ENCODE results near the gene PFKP. TPM values are rescaled to one million over a fixed set of nuclear protein-coding genes. Genes with fewer than 3 reads are reported as not detected.

PFKP gene
- total RNA-seq, 4 donors from 2014 or later: 22.4 to 45.4 (median 29.1) TPM

GRCh38 chr10:3096149-3096548, 28.8 kb downstream of the PFKP start:
- Histone ChIP-seq H3K9me3 (no peaks in the 10 kb centered on the region), H3K27ac (peak overlapping the region in 2 of 4 donors; percentile 76 to 78), H3K4me1 (peaks cover 0 to 26% (median 9%) of the 10 kb centered on the region in 4 donors), H3K36me3 (no peaks in the 10 kb centered on the region), H3K4me3 (no peak overlapping the region), H3K27me3 (no peaks in the 10 kb centered on the region)
- 77% methylated on average over 16 of the region's 16 CpGs for WGBS, 2 donors
- DNase-seq (ENCODE audit: low spot score in 2 of 2): no peak
- TF ChIP-seq POLR2A (IDR thresholded peaks at IDR 0.05) (no peak), EP300 (IDR thresholded peaks at IDR 0.05) (no peak)
- TF ChIP-seq, protein P1, sequence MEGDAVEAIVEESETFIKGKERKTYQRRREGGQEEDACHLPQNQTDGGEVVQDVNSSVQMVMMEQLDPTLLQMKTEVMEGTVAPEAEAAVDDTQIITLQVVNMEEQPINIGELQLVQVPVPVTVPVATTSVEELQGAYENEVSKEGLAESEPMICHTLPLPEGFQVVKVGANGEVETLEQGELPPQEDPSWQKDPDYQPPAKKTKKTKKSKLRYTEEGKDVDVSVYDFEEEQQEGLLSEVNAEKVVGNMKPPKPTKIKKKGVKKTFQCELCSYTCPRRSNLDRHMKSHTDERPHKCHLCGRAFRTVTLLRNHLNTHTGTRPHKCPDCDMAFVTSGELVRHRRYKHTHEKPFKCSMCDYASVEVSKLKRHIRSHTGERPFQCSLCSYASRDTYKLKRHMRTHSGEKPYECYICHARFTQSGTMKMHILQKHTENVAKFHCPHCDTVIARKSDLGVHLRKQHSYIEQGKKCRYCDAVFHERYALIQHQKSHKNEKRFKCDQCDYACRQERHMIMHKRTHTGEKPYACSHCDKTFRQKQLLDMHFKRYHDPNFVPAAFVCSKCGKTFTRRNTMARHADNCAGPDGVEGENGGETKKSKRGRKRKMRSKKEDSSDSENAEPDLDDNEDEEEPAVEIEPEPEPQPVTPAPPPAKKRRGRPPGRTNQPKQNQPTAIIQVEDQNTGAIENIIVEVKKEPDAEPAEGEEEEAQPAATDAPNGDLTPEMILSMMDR (IDR thresholded peaks at IDR 0.05): no peak

- H3K4me1 ChIP-seq: peaks cover 0 to 24% (median 9%) of the 10 kb centered on the region in 4 donors
- DNase-seq (ENCODE audit: low spot score in 2 of 2): no peak
- no peaks in the 10 kb centered on the region for H3K27me3 ChIP-seq
- 87% methylated on average over 9 of the region's 9 CpGs for WGBS, 2 donors
- no peak overlapping the region for H3K4me3 ChIP-seq
- H3K27ac ChIP-seq: no peak overlapping the region
- no peak for TF ChIP-seq POLR2A (IDR thresholded peaks at IDR 0.05)
- TF ChIP-seq EP300 (IDR thresholded peaks at IDR 0.05): no peak
- TF ChIP-seq, protein P1 (IDR thresholded peaks at IDR 0.05): no peak
- no peaks in the 10 kb centered on the region for H3K36me3 ChIP-seq
- H3K9me3 ChIP-seq: no peaks in the 10 kb centered on the region
Observed at GRCh38 chr10:3097160-3097559, 29.8 kb downstream of the PFKP start.

- H3K36me3 ChIP-seq: peaks cover 0 to 8% (median 0%) of the 10 kb centered on the region in 3 donors
- H3K4me1 ChIP-seq: peaks cover 0 to 24% (median 9%) of the 10 kb centered on the region in 4 donors
- no peak for DNase-seq (ENCODE audit: low spot score in 2 of 2)
- TF ChIP-seq, protein P1 (IDR thresholded peaks at IDR 0.05): no peak
- TF ChIP-seq POLR2A (IDR thresholded peaks at IDR 0.05) (no peak), EP300 (IDR thresholded peaks at IDR 0.05) (no peak)
- WGBS, 2 donors: 71 to 78% methylated on average over 10 to 11 of the region's 11 CpGs
- no peak overlapping the region for H3K4me3 ChIP-seq
- H3K9me3 ChIP-seq: no peaks in the 10 kb centered on the region
- no peak overlapping the region for H3K27ac ChIP-seq
- no peaks in the 10 kb centered on the region for H3K27me3 ChIP-seq
Observed at GRCh38 chr10:3098689-3099088, 31.3 kb downstream of the PFKP start.

DNA sequence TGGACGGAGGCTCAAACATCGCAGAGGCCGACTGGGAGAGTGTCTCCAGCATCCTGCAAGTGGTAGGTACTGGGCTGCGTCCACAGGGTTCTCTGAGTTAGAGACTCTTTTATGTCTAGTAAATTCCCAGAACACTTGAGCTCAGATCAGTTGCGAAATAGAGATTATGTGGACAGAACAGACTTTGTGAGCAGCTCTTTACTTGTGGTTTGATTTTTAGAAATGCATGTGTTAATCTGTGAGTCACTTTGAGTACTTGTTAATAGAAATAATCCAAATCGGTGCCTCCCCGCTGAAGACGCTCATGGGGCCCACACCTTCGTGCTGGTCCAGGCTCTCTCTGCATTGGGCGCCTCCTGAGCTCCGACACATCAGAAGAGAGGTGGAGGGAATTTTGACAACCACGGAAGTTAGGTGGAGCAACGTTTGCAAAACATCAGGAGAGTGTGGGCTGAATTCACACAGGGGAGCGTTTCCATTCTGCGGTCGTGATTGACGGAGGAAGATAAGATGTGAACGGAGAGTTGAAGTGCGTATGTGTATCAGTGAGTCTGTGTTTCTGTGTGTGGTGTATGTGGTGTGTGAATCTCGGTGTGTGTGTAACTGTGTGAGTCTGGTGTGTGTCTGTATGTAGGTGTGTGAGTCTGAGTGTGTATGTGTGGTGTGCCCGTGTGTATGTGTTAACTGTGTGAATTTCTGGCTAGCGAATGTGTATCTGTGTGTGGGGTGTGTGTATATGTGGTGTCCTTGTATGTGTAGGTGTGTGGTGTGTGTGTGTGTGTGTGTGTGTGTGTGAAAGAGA, 32.1 kb downstream of the PFKP start:
- no peak overlapping the region for H3K27ac ChIP-seq
- H3K4me3 ChIP-seq: no peak overlapping the region
- no peaks in the 10 kb centered on the region for H3K27me3 ChIP-seq
- H3K9me3 ChIP-seq: no peaks in the 10 kb centered on the region
- TF ChIP-seq POLR2A (IDR thresholded peaks at IDR 0.05) (no peak), EP300 (IDR thresholded peaks at IDR 0.05) (no peak)
- TF ChIP-seq, protein P1 (IDR thresholded peaks at IDR 0.05): no peak
- no peak for DNase-seq (ENCODE audit: low spot score in 2 of 2)
- WGBS, 2 donors: 85 to 86% methylated on average over 22 of the region's 22 CpGs
- H3K4me1 ChIP-seq: peaks cover 0 to 21% (median 9%) of the 10 kb centered on the region in 4 donors
- peaks cover 0 to 11% (median 0%) of the 10 kb centered on the region in 3 donors for H3K36me3 ChIP-seq

DNA sequence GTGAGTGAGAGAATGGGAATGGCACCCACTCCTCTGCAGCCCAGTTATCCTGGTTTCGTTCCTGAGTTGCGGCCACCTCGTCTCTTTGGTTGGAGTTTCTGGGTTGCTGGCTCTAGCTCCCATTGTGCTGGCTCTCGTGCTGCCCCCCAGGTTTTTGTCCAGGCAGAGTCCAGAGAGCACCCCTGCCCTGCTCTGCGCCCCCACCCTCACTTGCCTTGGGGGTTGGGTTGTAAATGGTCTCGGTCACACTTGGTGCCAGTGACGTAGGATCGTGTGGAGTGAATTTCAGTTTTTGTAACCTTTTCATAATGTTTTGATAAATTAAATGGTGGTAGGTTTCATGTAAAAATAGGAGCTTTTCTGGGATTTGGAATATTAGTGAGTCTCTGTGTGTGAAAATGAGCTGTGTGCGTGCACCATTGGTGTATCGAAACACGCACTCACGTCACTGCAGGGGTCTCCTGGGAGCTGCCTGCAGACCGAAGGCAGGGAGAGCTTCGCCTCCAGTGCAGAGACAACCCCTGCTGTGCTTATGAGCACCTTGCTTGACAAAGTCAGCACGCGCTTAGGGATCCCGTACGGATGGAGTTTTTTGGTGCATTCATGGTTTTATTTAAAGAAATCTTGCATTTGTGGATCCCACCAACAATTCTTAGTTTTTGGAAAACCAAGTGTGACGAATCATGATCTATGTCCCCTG, 32.9 kb downstream of the PFKP start:
- Histone ChIP-seq H3K27me3 (no peaks in the 10 kb centered on the region), H3K4me1 (peaks cover 0 to 14% (median 6%) of the 10 kb centered on the region in 4 donors), H3K27ac (no peak overlapping the region), H3K9me3 (no peaks in the 10 kb centered on the region), H3K4me3 (no peak overlapping the region), H3K36me3 (peaks cover 0 to 11% (median 0%) of the 10 kb centered on the region in 3 donors)
- TF ChIP-seq, protein P1 (IDR thresholded peaks at IDR 0.05): no peak
- TF ChIP-seq POLR2A (IDR thresholded peaks at IDR 0.05) (no peak), EP300 (IDR thresholded peaks at IDR 0.05) (no peak)
- DNase-seq (ENCODE audit: low spot score in 2 of 2): no peak
- 89 to 93% methylated on average over 19 of the region's 19 CpGs for WGBS, 2 donors
